Limb (tissue), 2 donors: ENCODE measurements around the gene DST.

ENCODE experiments used
- DNase-seq, 2 donors: peaks; one replicate each; pipeline ENCODE4 v3.0.0-alpha.2; 2016; ENCODE audit errors: extremely low spot score in 2 of 2

DST gene

DNA sequence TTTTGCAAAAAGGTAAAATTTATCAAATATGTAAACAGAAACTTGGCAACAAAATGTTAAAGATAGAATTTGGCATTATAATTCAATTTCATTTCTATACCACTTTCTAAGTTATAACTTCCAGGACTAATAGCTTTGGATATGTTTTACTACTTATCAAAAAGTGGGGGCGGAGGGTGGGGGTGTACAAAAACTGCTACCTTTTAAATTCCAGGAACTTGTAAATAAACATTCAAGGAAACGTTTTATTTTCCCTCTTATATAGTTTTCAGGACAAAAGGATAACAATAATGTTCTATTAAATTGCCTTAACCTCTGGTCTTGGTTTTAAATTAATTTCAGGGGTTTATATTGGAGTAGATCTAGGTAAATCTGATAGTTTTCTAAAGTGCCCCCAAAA lies 103.8 kb downstream of the DST start:
- DNase-seq, result no peak

DNA sequence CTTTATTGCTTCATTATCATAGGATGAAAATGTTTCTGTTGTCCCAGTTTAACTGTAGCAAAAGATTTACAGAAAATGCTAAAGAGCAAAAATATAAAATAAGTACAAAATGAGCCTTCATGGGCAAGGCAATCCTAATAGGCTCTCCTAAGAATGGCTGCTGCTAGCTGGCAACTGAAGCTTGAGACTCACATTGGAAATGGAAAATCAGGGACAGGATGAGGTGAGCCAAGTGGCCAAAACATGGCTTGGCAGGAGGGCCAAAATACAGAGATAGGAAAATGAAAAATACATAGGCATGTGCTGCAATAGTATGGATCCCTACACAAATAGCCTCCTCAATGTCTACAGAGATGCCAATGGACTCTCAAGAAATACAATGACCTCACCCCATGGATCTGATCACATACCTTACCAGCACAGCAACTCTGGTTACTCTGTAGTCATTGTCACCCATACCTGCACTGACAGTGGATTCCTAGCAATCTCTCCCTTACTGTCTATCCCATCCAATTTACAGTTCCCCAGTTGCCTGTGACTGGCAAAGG lies 105.4 kb downstream of the DST start:
- DNase-seq, result no peak

DNA sequence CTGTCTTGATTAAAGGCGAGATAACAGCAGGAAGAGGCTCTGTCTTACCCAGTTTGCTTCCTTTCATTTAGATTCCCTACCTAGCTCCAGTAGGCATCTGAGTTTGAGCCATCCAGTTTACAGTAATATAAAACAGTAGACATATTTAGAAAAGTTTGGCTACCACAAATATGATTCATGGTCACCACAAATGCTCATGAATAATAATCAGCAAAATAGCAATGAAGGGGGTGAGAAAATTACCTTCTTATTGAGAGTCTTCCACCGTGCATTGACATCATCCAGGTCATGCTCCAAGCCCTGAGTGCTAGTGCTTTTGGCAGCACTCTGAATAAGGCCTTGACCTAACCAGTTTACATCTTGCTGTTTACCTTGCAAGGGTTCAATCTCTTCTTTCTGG lies 106.2 kb downstream of the DST start:
- no peak for DNase-seq

DNA sequence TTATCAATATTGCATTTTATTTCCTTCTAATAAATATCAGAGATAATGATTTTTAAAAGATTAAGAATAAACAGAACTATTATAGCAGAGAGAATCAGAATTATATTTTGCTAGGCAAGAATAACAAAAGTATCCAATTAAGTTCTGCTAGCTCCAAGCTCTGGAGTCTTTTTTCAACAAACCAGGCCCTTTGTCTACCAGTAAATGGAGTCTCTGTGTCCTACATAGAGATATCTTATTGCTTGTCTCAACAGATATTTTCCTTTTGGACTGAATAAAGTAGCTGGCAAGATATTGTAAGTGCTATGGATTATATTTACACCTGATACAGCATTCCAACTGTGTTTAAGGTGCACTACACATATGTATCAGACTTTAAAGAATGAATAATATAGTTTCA lies 107.1 kb downstream of the DST start:
- no peak for DNase-seq

DNA sequence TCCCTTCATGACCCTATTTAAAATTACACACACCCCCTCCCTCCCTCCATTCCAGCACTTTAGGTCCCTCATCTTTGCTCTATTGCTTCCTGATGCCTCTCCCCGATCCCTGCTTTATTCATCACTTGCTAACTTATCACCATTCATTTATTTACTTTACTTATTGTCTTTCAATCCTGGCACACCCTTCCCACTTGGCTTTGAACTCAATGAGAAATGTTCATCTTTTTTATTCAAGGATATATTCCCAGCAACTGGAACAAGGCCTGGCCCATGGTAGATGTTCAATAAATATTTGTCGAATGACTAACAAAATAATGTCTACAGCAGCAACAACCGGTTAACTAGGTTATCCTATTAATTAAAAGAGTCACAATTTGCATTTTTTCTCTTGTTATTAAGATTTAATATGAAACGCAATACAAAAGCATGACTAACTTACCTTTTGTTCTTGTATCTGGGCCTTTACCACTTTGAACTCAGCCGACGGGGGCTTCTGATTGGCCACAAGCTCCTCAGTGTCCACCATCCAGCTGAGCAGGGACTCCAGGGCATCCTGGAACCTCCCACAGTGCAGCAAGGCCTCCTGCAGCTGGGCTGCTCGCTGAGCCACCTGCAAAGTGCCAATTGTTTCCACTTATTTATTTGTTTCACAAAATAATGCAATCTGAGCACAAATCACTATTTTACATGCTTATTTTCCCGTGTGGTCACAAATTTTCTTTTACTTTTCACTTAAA lies 107.8 kb downstream of the DST start:
- DNase-seq, result no peak

DNA sequence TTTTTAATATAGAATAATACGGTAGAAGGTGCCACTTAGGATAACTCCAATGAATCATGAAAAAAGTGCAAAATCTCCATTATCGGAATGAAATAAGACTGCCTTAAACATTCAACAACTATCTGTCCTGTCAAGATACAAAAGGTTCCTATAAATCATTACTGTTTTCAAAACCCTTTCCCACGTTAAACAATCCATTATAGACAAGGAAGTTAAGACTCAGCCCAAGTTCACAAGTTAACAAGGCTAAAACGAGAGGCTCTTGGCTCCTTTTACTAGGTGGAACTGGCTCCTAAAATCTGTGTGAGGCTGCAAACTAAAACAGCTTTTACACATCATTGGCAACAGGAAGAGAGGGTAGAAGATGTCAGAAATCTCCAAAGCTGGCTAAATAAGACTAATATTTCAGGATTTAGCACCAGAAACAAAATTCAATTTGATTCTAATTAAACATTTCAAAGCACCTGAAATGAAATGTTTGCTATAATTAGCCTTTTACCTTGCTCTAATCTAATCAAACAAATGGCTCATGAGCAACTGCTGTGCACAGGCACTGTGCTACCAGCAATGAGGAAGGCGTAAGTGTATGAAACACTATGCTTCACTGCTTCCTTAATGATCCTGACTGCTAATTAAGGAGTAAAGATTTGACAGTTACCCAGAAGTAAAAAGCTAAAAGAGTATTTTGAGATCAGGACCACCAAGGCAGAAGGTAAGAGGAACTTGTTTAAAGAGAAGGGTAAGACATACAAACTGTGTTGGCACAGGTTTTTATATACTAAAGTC lies 109.7 kb downstream of the DST start:
- DNase-seq, result no peak

DNA sequence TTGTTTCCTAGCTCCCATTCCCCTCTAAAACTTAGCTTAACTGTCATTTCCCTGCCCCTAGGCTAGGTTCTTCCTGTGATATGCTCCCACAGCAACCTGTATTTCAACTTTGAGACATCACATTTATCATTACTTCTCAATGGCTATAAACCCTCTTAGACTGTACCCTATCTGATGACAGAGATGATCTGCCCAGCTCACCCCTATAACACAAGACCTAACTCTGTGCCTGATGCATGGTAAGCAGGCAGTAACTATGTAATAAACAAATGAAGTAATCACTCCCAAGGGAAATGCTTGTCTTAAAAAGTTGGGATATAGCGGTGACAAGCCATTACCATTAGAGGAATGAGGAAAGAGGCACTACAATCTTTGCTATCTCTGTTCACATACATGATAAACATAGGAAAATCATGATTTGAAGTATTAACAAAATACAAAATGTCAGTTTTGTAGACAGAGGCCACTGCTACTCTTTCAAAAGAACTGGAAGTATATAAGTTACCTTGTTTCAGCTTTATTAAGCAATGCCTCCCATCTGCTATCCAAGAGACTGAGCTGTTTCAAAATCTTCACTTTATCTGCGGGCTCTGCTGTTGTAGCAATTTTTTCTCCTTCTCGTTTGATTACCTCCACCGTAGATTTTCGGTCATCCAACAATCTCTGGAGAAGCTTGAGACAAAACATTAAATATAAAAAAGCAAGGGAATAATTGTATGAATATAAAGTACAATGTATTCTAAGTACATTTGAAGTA lies 110.7 kb downstream of the DST start:
- DNase-seq, result no peak

DNA sequence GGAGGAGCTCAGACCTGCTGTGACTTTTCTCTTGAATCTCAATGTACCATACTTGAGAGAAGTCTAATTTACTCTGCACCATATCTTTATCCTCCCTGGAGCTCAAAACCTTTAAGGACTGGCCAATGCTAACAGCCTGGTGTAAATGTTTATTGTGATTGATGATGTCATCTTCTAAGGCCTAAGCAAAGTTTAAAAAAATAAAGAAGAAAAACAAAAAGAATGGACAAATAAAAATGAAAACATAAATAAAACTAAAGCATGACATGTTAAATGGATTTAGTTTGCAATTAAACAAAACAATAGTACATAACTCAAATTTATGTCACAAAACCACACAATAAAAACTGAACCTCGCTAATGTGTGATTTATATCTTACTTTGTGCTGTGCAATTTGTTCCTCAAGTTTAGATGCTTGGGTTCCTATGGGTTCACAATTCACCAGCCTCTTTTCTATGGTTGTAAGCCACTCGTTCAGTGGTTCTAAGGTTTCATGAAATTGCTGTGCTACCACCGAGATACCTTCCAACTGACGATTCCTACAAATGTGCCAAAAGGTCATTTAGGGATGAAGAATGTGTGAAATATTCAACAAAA lies 113.0 kb downstream of the DST start:
- no peak for DNase-seq

DNA sequence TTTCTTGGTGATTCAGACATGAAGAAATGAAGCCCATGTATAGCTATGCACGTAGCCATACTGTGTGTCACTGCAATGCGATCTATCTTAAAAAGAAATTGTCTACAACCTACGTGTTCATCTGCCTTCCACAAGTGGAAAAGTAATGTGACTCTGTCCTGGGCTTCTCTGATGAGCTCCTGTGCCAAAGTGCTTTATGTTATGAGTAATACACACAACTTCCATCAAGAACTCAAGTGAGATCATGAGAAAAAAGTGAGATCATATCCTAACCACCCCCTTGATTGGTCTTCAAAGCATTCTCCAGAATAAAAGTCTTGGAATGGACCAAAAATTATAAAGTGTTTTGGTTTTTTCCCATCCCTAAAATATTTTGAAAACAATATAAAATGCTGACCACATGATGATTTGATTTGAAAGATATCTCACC lies 114.3 kb downstream of the DST start:
- DNase-seq, result no peak

DNA sequence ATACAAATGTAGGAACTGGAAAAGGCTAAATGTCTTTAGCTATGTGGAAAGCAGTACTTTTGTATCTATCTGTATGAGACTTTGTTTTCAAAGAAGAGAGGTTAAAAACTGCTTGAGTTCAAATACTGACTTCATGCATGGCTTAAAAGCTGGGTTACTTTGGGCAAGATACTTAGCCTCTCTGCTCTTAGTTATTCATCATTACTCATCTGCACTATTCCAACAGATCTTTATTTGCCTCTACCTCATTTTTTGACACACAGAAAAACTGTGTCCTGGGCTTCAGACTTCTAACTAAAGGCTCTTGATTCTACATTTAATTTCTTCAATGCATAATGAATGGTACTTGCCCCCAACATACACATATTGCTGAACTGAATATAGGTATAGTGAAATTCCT lies 114.8 kb downstream of the DST start:
- DNase-seq, result no peak

DNA sequence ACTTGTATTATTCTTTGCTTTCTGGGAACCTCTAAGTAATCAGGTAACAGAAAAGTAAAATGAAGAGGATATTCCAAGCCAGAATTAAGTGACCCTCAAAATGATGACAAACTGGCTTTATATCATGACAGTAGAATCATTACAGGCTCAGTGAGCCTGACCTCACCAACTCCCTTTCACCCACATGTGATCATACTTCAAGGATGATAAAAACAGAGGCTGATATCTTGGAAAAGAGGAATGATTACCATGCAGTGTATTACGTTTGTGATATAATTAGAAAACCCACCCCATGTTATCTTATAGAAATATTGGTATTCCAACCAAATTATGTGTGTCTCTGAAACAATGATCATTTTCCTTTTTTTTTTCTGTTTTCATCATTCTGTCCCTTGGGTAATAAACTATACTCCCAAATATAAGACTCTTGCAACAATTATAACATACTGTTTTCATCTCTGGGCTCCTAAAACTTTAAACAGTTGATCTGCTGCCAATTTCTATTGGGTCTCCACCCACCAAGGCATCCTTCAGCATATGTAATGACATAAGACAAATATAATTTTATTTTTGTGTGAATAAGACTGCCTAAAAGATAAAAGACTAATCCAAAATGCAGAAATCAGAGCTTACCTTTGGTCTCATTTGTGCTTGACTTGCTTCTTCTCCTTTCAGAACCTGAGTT lies 115.7 kb downstream of the DST start:
- DNase-seq, result no peak

DNA sequence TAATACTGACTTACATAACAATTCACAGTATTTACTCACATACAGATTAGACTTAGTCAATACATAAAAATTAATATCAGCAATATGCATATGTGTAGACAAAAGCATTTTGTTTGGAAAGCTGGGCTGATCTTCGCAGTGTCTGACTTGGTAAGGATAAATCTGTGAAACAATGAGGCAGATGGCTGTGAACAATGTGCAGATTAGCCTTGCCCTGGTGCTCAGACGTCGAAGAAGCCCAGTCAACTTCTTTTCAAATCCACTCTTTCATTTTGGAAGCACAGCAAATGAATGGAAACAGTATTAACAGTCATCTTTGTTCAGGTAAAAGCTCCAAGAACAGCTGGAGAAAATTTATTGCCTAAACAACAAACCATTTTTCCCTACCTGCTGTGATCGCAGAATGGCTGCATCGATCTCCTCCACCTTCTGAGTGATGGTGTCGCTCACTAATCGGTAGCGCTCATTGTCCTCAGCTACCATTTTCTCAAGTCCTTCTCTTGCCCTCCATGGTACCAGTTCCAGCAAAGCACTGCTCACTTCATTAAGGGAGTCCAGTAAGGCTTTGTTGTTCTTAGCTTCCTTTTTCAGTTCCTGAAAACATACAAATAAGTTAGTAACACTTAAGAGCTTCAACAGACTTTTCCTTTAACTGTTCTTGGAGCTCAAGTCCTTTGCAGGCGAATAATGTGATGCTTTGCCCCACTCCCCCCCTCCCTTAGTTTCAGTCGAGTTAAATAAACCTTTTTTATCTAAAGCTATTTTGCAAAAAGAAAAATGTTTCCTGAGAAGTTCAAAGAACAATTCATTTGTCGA lies 116.5 kb downstream of the DST start:
- no peak for DNase-seq

DNA sequence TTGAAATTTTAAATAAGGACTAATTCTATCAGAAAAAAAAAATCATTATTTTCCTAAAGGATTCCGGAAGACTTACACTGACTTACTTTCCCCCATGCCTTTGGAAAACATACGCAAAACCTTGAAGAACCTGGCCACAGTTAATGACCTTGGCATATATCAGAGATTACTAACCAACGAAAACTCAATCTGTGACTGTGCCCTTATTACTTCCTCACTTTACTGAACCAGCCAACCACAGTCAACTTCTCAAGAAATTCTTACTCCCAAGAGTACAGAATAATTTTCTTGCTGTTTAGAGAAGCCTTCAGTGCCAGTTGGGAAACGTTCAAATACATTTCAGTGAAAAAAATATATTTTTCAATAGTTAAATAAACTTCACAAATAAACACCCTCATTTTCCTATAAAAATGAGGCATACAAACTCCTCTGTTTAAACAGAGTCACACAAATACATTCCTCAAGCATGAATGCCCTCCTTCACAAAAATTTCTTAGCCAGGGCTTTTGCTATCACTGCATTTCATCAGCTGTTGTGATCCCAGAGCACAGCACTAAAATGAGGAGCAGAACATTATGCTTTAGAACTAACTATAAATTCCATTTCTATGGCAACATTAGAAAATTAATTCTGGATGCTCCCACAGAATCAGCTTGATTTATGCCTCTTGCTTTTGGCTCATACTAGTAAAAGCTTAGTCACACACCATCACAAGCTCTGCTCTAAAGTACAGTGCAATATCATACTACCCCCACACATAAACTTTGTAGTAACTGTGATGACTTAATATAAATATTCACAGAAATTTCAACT lies 117.6 kb downstream of the DST start:
- DNase-seq, result peak in 1 of 2 donors; percentile 64

DNA sequence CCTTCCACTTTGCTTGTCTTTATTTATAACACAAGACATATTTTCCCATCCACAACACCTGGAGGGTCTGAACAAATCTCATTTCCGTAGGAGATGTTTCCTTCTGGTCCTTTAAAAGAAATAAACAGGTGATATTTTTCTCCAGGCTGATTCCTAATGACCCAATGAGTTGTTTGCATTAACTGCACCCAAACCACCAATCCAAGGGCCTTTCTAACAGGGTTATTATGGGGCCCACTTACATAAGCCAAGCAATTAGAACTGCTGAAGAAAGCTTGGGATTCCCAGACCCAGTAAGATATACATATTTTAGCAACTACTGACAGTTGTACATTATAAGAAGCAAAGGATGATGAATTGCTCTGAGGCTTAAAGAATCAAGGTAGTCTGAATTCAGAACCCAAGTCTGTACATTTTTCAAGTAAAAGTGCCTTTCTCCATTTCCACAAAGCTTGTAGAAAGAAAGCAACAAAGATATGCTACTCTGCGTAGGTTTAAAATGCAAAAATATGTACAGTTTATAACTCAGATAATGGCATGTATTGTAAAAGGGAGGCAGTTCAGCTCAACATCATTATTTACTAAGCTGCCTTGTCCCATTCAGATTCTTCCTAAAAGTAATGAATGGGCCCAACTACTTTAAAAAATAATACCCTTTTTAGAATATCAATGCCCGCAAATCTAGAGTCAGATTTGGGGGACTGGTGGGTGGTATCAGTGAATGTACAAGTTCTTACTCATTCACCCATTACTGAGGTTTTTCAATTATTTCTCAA lies 120.0 kb downstream of the DST start:
- DNase-seq, result no peak

DNA sequence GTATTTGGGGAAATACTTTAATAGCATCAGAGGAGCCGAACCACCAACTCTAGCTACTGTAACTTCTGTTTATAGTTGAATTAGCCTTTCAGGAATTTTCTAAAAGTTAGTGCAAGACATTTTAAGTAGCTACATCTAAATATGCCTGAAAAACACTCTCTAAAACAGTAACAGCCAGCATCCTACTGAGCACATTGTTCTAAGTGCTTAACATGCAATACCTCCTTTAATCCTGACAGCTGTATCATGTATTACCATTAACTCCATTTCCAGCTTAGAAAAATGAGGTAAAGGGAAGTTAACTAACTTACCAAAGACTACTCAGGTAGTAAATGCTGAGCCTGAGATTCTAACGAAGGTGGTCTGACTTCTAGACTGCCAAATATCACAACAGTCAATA lies 120.7 kb downstream of the DST start:
- DNase-seq, result no peak

DNA sequence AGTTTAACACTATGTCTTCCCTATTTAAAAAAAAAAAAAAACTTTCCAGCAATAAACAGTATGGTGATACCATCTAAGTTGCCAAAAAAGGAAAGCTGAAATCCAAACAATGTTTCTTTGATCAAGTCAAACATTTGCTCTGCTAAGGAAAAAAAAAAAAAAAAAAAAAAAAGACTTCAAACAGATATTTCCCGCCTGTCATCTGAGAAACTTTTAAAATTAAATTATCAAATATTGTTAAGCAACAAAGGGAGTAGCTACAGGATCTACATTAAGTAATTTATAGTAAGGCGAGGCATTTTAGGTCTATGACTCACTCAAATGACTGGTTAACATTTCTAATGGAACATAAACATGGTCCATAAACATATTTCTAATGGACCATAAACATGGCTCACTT lies 121.2 kb downstream of the DST start:
- no peak for DNase-seq

DNA sequence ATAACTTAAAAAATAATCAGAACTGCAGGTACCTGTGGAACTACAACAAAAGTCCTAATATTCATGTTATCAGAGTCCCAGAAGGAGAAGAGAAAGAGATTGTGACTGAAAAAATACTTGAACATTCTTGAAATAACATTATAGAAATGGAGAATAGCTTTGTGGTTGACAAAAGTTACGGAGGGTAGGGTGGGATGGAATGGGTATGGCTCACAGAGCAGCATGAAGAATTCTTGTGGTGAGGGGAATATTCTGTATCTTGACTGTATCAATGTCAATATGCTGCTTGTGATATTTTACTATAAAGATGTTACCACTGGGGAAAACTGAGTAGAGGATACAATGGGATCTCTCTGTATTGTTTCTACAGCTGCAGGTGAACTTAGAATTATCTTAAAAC lies 122.5 kb downstream of the DST start:
- no peak for DNase-seq

DNA sequence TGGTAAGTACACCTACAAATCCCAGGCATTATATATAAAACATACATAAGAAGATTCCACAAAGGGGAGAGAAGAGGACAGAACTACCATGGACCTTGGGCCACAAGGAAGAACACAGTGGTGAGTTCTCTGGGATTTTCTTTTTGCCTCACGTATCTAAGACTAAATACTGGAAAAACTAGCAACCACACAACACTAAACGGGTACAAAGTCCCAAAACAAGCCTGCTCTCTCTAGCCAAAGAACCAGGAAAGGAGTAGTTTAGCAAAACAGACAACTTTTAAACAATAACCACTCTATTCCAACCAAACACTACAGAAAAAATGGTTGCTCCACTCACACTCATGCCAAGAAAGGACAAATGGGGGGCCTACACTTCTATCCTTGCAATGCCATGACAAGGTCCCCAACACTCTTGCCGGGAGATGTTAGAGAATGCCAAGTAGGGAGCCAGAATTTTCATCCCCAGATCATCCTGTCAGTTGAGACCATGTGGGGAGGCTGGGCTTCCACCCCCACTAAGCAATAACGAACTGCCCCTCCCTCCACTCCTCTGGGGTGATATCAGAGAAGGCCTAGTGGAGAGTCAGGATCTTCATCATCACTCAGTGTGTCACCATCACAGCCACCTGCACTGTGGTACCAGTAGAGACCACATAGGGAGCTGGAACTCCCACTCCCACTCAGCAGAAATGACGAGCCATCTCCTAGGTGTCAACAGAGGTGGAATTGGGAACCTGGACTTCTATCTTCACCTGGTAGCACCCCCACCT lies 123.5 kb downstream of the DST start:
- DNase-seq, result no peak
